Nucleus accumbens (tissue), 56 donors: ENCODE measurements around the gene MAG.
A peak's percentile ranks its signal among the peaks of the same experiment; 100 is the strongest.
"Not testable (repeated sequence)": the region's sequence is repeated elsewhere in the genome, so short reads cannot be mapped to it uniquely, and the experiment has no call there.

Experiments used
- DNase-seq, 56 donors: peaks; one replicate each; lab custom pipeline; 2025; lab: John Stamatoyannopoulos, UW

MAG gene

GRCh38 chr19:35352448-35353304 is 60.7 kb downstream of the MAG start:
- DNase-seq = peak in 51 of 56 donors; percentile 14 to 87 (median 46)

- no peak for DNase-seq
These were observed 61.7 kb downstream of the MAG start for GRCh38 chr19:35353635-35354034.

- DNase-seq = no peak
These were observed 62.9 kb downstream of the MAG start for GRCh38 chr19:35354898-35355297.

- no peak for DNase-seq
These were observed 64.0 kb downstream of the MAG start for GRCh38 chr19:35355791-35356460.

- peak in 11 of 56 donors; percentile 8 to 36 (median 15) for DNase-seq
These were observed 66.1 kb downstream of the MAG start, which contains the start of gene FFAR3 for GRCh38 chr19:35357867-35358573. TSS of gene FFAR3 (plus strand) at chr19:35358460. CDS start at chr19:35358891, 431 bp downstream.

- DNase-seq = not testable (repeated sequence)
These were observed 66.9 kb downstream of the MAG start for GRCh38 chr19:35358834-35359233.

- not testable (repeated sequence) for DNase-seq
These were observed 67.4 kb downstream of the MAG start for GRCh38 chr19:35359395-35359794.

GRCh38 chr19:35360081-35360480 is 68.1 kb downstream of the MAG start:
- not testable (repeated sequence) for DNase-seq

- DNase-seq = no peak
These were observed 69.0 kb downstream of the MAG start for GRCh38 chr19:35360880-35361420.

GRCh38 chr19:35362261-35363000 is 70.5 kb downstream of the MAG start:
- DNase-seq = no peak

- DNase-seq = no peak
These were observed 71.1 kb downstream of the MAG start for GRCh38 chr19:35363001-35363590.
